IMR-90 (cell line): Measurements from ENCODE around the gene SPRYD7. TPM values are rescaled to one million over a fixed set of nuclear protein-coding genes. Genes with fewer than 3 reads are reported as not detected.

Experiments used
- ATAC-seq: fragments of 200-7000 bp; cut with Tn5 transposase; 2 replicates; pipeline ENCODE4 v1.9.1; 2020; ENCODE audit warnings: low read depth, mild to moderate bottlenecking, moderate library complexity
- BruUV-seq: library from RNA; stranded (reverse); fragments of 400-500 nt; replicated peaks from 2 replicates; lab custom pipeline; 2021; lab: Mats Ljungman, UMichigan
- CTCF ChIA-PET: fragments of 300-600 bp; formaldehyde crosslinking; extraction: SDS; loops from one replicate; lab custom pipeline; 2021; ENCODE audit warnings: antibody characterized with exemption; lab: Yijun Ruan, JAX
- POLR2A ChIA-PET: fragments of 300-600 bp; sonication (Branson Sonifier 250); formaldehyde crosslinking; loops from one replicate; lab custom pipeline; 2022; ENCODE audit warnings: antibody characterized with exemption; ENCODE audit not compliant: unreplicated experiment; lab: Charles Lee
- DNase-seq: peaks from one replicate; pipeline ENCODE4 v3.0.0; 2013
- H2AFZ ChIP-seq: replicated peaks from 2 replicates; pipeline ENCODE3; 2013; ENCODE audit warnings: low read length, mild to moderate bottlenecking; ENCODE audit not compliant: poor library complexity
- H2AK5ac ChIP-seq: 2 replicates; pipeline ENCODE4 v1.6.1; 2013; ENCODE audit warnings: low read depth, low read length, inconsistent platforms
- H2AK9ac ChIP-seq: replicated peaks from 2 replicates; pipeline ENCODE3; 2013; ENCODE audit warnings: mild to moderate bottlenecking, low read depth, low read length, moderate library complexity; ENCODE audit not compliant: poor library complexity
- H2BK120ac ChIP-seq: 2 replicates; pipeline ENCODE4 v1.6.1; 2013; ENCODE audit warnings: low read depth, low read length, inconsistent platforms
- H2BK15ac ChIP-seq: 3 replicates; pipeline ENCODE4 v1.6.1; 2013; ENCODE audit warnings: low read depth, low read length, inconsistent platforms
- H2BK20ac ChIP-seq: 2 replicates; pipeline ENCODE4 v1.6.1; 2013; ENCODE audit warnings: low read depth, mild to moderate bottlenecking, inconsistent platforms, low read length, moderate library complexity
- H2BK5ac ChIP-seq: 2 replicates; pipeline ENCODE4 v1.6.1; 2013; ENCODE audit warnings: mild to moderate bottlenecking, low read depth, low read length, inconsistent platforms; ENCODE audit not compliant: poor library complexity, severe bottlenecking
- H3K14ac ChIP-seq: replicated peaks from 2 replicates; pipeline ENCODE4 v1.6.1; 2013; ENCODE audit warnings: low read depth, low read length, inconsistent platforms
- H3K18ac ChIP-seq: 2 replicates; pipeline ENCODE4 v1.6.1; 2013; ENCODE audit warnings: low read depth, low read length, control low read depth
- H3K23ac ChIP-seq: 2 replicates; pipeline ENCODE4 v1.6.1; 2013; ENCODE audit warnings: low read depth, low read length, inconsistent platforms
- H3K27ac ChIP-seq: 2 replicates; pipeline ENCODE4 v1.5.1; 2013; ENCODE audit warnings: mild to moderate bottlenecking, control low read depth, low read length; ENCODE audit not compliant: insufficient read depth
- H3K27me3 ChIP-seq: 2 replicates; pipeline ENCODE4 v1.6.1; 2013; ENCODE audit warnings: low read length; ENCODE audit not compliant: control insufficient read depth, insufficient read depth
- H3K36me3 ChIP-seq: 2 replicates; pipeline ENCODE4 v1.6.1; 2013; ENCODE audit warnings: low read length, mixed read lengths; ENCODE audit not compliant: control insufficient read depth, insufficient read depth
- H3K4ac ChIP-seq: 2 replicates; pipeline ENCODE4 v1.6.1; 2013; ENCODE audit warnings: low read depth, low read length, inconsistent platforms
- H3K4me1 ChIP-seq: 2 replicates; pipeline ENCODE4 v1.6.1; 2013; ENCODE audit warnings: low read length, mixed read lengths; ENCODE audit not compliant: control insufficient read depth, insufficient read depth
- H3K4me2 ChIP-seq: 2 replicates; pipeline ENCODE4 v1.6.1; 2013; ENCODE audit warnings: low read depth, mild to moderate bottlenecking, control low read depth, low read length, moderate library complexity
- H3K4me3 ChIP-seq: 2 replicates; pipeline ENCODE4 v1.5.1; 2013; ENCODE audit warnings: low read depth, mild to moderate bottlenecking, control low read depth, low read length, moderate library complexity; ENCODE audit not compliant: insufficient read depth
- H3K56ac ChIP-seq: 2 replicates; pipeline ENCODE4 v1.6.1; 2013; ENCODE audit warnings: low read length, inconsistent platforms; ENCODE audit not compliant: insufficient read depth; ENCODE audit errors: extremely low read depth
- H3K79me1 ChIP-seq, 2 experiments: 2 replicates each; pipeline ENCODE4 v1.6.1; 2013; ENCODE audit warnings: low read length in 2 of 2, inconsistent platforms in 1 of 2, low read depth in 1 of 2
- H3K9ac ChIP-seq: 2 replicates; pipeline ENCODE4 v1.6.1; 2013; ENCODE audit warnings: low read depth, low read length, control low read depth
- H3K9me1 ChIP-seq: 2 replicates; pipeline ENCODE4 v1.6.1; 2013; ENCODE audit warnings: low read length, inconsistent platforms; ENCODE audit not compliant: insufficient read depth
- H3K9me3 ChIP-seq: 2 replicates; pipeline ENCODE4 v1.6.1; 2013; ENCODE audit warnings: low read length; ENCODE audit not compliant: control insufficient read depth, insufficient read depth
- H4K20me1 ChIP-seq: 2 replicates; pipeline ENCODE4 v1.6.1; 2013; ENCODE audit warnings: low read length, inconsistent platforms; ENCODE audit not compliant: insufficient read depth
- H4K5ac ChIP-seq: 2 replicates; pipeline ENCODE4 v1.6.1; 2013; ENCODE audit warnings: mild to moderate bottlenecking, low read depth, low read length, control low read depth
- H4K8ac ChIP-seq, 2 experiments: 2 replicates each; pipeline ENCODE4 v1.6.1; 2013; ENCODE audit warnings: low read depth in 2 of 2, low read length in 2 of 2, control low read depth in 1 of 2, inconsistent platforms in 1 of 2
- H4K91ac ChIP-seq: 2 replicates; pipeline ENCODE4 v1.6.1; 2013; ENCODE audit warnings: low read depth, low read length, inconsistent platforms; ENCODE audit not compliant: insufficient read depth
- CEBPB ChIP-seq: IDR thresholded peaks from 2 replicates; pipeline ENCODE4 v1.6.1; 2012; ENCODE audit warnings: low read depth, low read length, improper control_type of control experiment
- CHD1 ChIP-seq: IDR thresholded peaks from 2 replicates; pipeline ENCODE4 v1.6.1; 2012; ENCODE audit warnings: low read depth, low read length, improper control_type of control experiment
- FOS ChIP-seq: fragments of 150-350 bp; IDR thresholded peaks from 2 replicates; pipeline ENCODE4 v1.6.1; 2016; ENCODE audit warnings: low read depth, low read length
- NFE2L2 ChIP-seq: fragments of 150-350 bp; IDR thresholded peaks from 2 replicates; pipeline ENCODE4 v1.6.1; 2016; ENCODE audit warnings: low read depth, mild to moderate bottlenecking, low read length
- RAD21 ChIP-seq: IDR thresholded peaks from 2 replicates; pipeline ENCODE4 v1.6.1; 2012; ENCODE audit warnings: low read length, improper control_type of control experiment
- RCOR1 ChIP-seq: IDR thresholded peaks from 2 replicates; pipeline ENCODE4 v1.6.1; 2012; ENCODE audit warnings: mild to moderate bottlenecking, low read length, improper control_type of control experiment; ENCODE audit not compliant: insufficient replicate concordance
- RFX5 ChIP-seq: IDR thresholded peaks from 2 replicates; pipeline ENCODE4 v1.8.0; 2012; ENCODE audit warnings: low read depth, mild to moderate bottlenecking, low read length, moderate library complexity
- WGBS, 2 experiments: methylation state at CpG; one replicate each; pipeline versions ENCODE4 v1.1.5 to v1.1.7; 2013; ENCODE audit warnings: missing lambda C conversion rate in 2 of 2; ENCODE audit not compliant: insufficient read length in 1 of 2; ENCODE audit errors: extremely low coverage in 2 of 2; 5-methylcytosine and 5-hydroxymethylcytosine counted together
- dilution Hi-C: fragments of 300-500 bp; cut with HindIII; formaldehyde crosslinking; loops from one replicate; pipeline ENCODE4 v1.14.3; 2018; ENCODE audit warnings: low sequenced_read_pairs; ENCODE audit not compliant: unreplicated experiment
- in situ Hi-C: fragments of 300-500 bp; cut with MboI; formaldehyde crosslinking; loops from 3 replicates; pipeline ENCODE4 v1.14.3; 2019; ENCODE audit warnings: low sequenced_read_pairs, inconsistent platforms, mixed read lengths
- intact Hi-C: fragments of 100-400 bp; cut with micrococcal nuclease; formaldehyde crosslinking; loops from 2 replicates; pipeline ENCODE4 v1.10.0; 2022
- polyA plus RNA-seq, 3 experiments: library from polyadenylated mRNA; depleted of rRNA; stranded (reverse); fragments of >200 nt; gene quantifications; 2 replicates each; pipeline ENCODE4 v1.2.3, GENCODE V29; 2012; ENCODE audit warnings: low replicate concordance in 1 of 3
- total RNA-seq: library from RNA; depleted of rRNA; stranded (reverse); fragments of >200 nt; gene quantifications from 2 replicates; pipeline ENCODE4 v1.2.3, GENCODE V29; 2012
- TF ChIP-seq, protein P1 (sequence below): conservative IDR thresholded peaks from 2 replicates; pipeline ENCODE4 v1.5.1; 2012; ENCODE audit warnings: mild to moderate bottlenecking, low read depth, low read length, improper control_type of control experiment

SPRYD7 gene
- total and polyA plus RNA-seq, 2 of the 4 experiments (the other 2 are of a cell fraction) = 5.6 to 20.2 TPM

DNA sequence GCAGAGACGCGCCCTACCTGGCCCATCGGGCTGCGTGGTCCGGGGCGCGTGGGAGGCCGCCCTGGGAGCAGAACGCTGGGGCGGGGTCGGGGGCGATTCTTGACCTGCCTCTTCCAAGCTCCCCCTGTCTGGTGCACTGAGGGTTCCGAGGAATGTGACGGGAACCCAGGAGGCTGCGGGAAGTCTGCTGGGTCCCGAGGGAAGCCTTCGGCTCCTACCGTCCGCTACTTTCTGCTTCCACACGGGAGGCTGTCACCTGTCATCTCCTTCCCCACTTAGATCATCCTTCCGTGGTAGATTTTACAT is 781 bp upstream of the SPRYD7 start:
- Histone ChIP-seq H3K23ac (no peak overlapping the region), H3K9ac (peak overlapping the region; percentile 47), H3K9me3 (no peaks in the 10 kb centered on the region), H3K27me3 (no peaks in the 10 kb centered on the region), H2AK9ac (peak overlapping the region; percentile 84), H4K91ac (no peak overlapping the region), H3K79me1 (peaks cover 11 to 21% of the 10 kb centered on the region in 2 experiments), H3K14ac (0 out of 2 replicates have a peak overlapping the region, but pooled peaks have one; percentile 1), H4K5ac (no peak overlapping the region), H3K4me3 (peak overlapping the region; percentile 69), H3K9me1 (peaks cover 4% of the 10 kb centered on the region; the same call in 1 of the 2 replicates), H3K4me2 (peak overlapping the region; percentile 85), H4K8ac (peak overlapping the region in 1 of 2 experiments; percentile 39; a peak in 1 of 4 replicates), H3K27ac (no peak overlapping the region; the same call in 1 of the 2 replicates), H2BK15ac (no peak overlapping the region), H2BK20ac (no peak overlapping the region), H3K4ac (peak overlapping the region; percentile 41; the same call in 1 of the 2 replicates), H3K36me3 (no peaks in the 10 kb centered on the region), H2BK5ac (no peak overlapping the region), H3K4me1 (peaks cover 4% of the 10 kb centered on the region; the same call in 1 of the 2 replicates), H4K20me1 (no peaks in the 10 kb centered on the region), H2BK120ac (no peak overlapping the region), H2AFZ (peak overlapping the region; percentile 99), H3K56ac (no peak overlapping the region), H2AK5ac (no peak overlapping the region), H3K18ac (no peak overlapping the region)
- POLR2A ChIA-PET = no interaction called here
- no peak for ATAC-seq
- DNase-seq = no peak
- in situ Hi-C loops = no loop called here
- CTCF ChIA-PET = interaction anchor here (0.5 to 1.5 kb wide), 5 partner anchors 11 to 683 kb away, joined by 3 to 9 read pairs (median 4); no protein-coding TSS in a partner anchor
- intact Hi-C loops = loop anchor here (1.0 to 10.0 kb wide), 5 partner anchors 79 to 978 kb away; partner anchors contain the start of gene EBPL
- TF ChIP-seq NFE2L2 (no peak), RCOR1 (no peak), CEBPB (no peak), CHD1 (no peak), FOS (no peak), RFX5 (no peak), RAD21 (no peak)
- TF ChIP-seq, protein P1, sequence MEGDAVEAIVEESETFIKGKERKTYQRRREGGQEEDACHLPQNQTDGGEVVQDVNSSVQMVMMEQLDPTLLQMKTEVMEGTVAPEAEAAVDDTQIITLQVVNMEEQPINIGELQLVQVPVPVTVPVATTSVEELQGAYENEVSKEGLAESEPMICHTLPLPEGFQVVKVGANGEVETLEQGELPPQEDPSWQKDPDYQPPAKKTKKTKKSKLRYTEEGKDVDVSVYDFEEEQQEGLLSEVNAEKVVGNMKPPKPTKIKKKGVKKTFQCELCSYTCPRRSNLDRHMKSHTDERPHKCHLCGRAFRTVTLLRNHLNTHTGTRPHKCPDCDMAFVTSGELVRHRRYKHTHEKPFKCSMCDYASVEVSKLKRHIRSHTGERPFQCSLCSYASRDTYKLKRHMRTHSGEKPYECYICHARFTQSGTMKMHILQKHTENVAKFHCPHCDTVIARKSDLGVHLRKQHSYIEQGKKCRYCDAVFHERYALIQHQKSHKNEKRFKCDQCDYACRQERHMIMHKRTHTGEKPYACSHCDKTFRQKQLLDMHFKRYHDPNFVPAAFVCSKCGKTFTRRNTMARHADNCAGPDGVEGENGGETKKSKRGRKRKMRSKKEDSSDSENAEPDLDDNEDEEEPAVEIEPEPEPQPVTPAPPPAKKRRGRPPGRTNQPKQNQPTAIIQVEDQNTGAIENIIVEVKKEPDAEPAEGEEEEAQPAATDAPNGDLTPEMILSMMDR = no peak
- dilution Hi-C loops = no loop called here
- 0% methylated on average over 5 of the region's 21 CpGs; no CpG with 5 or more reads in 1 of the 2 experiments for WGBS, 2 experiments
- BruUV-seq = no TSS peak
